Measurements from ENCODE around the gene ERGIC1.

ERGIC1 gene

DNA sequence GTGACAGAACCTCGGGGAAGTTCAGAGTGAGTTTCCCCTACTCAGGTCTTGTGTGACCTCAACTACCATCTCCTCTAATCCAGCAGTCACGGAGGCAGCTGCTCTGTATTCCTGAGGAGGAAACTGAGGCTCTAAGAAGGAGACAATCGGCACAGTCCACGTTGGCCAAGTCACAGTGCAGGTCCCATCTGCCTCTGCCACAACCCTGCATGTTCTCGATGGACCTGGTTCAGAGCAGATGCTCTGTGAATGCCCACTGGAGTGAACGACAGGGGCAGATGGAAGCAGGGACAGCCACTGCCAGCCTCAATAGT, 722 bp upstream of the ERGIC1 start:
- peak overlapping the region; percentile 93 for H3K4me3 ChIP-seq (ENCODE audit: low read length)
- H3K27ac ChIP-seq (ENCODE audit: low read length), result peak overlapping the region; percentile 83
- no peaks in the 10 kb centered on the region for H3K9me3 ChIP-seq (ENCODE audit: insufficient read depth, low read depth, low read length)
- H3K27me3 ChIP-seq (ENCODE audit: insufficient read depth, low read length), result no peaks in the 10 kb centered on the region; the same call in 1 of the 2 replicates
- H3K36me3 ChIP-seq (ENCODE audit: insufficient read depth, low read depth, low read length), result peaks cover 7% of the 10 kb centered on the region
- H3K4me1 ChIP-seq (ENCODE audit: insufficient read depth, low read length), result peaks cover 7% of the 10 kb centered on the region; the same call in 1 of the 2 replicates
- peak overlapping the region; percentile 79; the same call in 1 of the 2 replicates for H3K9ac ChIP-seq (ENCODE audit: low read depth, low read length)

DNA sequence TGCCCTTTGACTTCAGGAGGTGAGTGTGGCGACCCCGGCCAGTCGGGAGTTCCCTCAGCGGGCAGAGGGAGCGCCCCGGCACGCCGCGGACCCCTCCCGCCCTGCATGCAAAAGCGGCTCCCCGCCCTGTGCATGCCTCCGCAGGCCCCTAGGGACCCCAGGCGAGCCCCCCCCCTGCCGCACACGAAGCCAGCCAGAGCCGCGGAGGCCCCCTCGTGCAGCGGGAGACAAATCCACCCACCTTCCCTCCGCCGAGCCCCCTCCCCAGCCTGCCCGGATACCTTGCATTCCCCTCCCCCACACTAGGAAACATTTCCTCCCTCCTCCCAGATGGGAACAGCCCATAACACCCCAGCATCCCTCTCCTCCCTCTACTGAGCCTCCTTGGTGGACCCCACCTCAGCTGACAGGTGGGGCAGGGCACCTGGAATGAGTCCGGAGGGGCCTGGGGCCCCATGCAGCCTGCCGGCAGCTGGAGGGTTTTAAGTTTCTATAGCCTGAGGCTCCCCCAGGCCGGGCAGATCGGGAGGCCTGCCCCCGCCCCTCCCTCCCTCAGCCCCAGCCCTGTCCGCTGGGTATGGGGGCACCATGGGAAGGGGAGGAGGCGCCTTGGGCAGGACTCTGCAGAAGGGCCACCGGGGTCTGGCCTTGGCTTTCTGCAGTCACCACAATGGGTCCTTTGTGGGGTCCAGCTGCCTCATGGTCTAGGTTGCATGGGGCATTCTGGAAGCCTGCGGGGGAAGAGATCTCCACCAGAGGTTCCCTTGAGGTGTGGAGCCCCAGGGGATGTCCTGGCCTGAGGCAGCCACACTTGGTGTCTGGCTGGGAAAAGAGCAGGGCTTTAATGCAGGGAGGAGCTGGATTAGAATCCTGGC, 601 bp downstream of the ERGIC1 start:
- peak overlapping the region; percentile 93 for H3K4me3 ChIP-seq (ENCODE audit: low read length)
- peaks cover 12% of the 10 kb centered on the region for H3K36me3 ChIP-seq (ENCODE audit: insufficient read depth, low read depth, low read length)
- H3K9ac ChIP-seq (ENCODE audit: low read depth, low read length), result peak overlapping the region; percentile 81
- peaks cover 7% of the 10 kb centered on the region; the same call in 1 of the 2 replicates for H3K4me1 ChIP-seq (ENCODE audit: insufficient read depth, low read length)
- H3K27ac ChIP-seq (ENCODE audit: low read length), result peak overlapping the region; percentile 54
- no peaks in the 10 kb centered on the region for H3K27me3 ChIP-seq (ENCODE audit: insufficient read depth, low read length)
- H3K9me3 ChIP-seq (ENCODE audit: insufficient read depth, low read depth, low read length), result no peaks in the 10 kb centered on the region

DNA sequence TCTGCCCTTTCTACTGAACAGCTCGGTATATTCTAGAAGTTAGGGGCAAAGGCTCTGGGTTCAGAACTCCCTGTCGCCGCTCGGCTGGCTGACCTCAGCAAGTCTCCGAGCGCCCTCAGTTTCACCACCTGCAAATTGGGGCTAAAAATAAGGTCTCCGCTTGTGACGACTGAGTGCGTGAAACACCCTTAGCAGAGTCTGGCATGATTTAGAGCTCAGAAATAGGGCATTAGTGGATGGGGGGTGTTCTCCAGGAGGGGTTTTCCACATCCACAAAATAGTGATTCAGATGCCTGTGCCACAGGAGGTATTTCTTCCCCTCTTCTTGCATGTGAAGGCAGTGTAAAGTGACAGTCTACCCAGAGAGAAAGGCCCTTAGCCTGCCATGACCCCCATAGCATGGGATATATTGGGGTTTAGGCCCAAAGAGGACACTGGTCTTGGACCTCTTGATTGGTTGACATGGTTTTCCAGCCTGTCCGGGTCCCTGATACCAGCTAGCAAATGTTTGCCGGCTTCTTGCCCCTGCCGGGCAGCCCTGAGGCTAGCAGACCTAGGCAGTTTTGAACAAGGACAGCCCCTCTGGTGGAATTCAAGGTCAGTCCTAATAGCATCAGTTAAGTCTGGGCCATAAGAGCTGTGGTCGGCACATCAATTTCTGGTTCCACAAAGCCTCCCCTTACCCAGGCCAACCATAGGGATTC, 1.4 kb downstream of the ERGIC1 start:
- no peaks in the 10 kb centered on the region for H3K27me3 ChIP-seq (ENCODE audit: insufficient read depth, low read length)
- peaks cover 7% of the 10 kb centered on the region; the same call in 1 of the 2 replicates for H3K4me1 ChIP-seq (ENCODE audit: insufficient read depth, low read length)
- H3K27ac ChIP-seq (ENCODE audit: low read length), result no peak overlapping the region
- H3K9ac ChIP-seq (ENCODE audit: low read depth, low read length), result peak overlapping the region; percentile 81
- no peaks in the 10 kb centered on the region for H3K9me3 ChIP-seq (ENCODE audit: insufficient read depth, low read depth, low read length)
- H3K4me3 ChIP-seq (ENCODE audit: low read length), result peak overlapping the region; percentile 93
- peaks cover 13% of the 10 kb centered on the region for H3K36me3 ChIP-seq (ENCODE audit: insufficient read depth, low read depth, low read length)

DNA sequence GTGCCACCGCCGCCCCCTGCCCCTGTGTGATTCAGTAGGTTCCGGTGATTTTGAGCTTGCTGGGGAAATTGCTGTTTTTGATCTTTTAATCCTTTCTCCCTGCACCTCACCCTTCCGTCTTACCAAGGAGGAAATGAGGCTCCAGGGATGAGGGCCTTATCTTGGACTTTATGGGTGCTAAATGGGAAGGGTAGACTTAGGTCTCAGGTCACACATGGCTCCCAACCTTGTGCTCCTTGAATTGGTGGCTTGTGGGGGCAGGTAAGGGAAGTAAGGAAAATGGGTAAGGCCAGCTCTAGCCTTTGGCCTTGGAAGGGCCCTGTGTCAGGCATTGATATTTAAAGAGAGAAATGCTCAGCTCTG, 1.9 kb downstream of the ERGIC1 start:
- H3K36me3 ChIP-seq (ENCODE audit: insufficient read depth, low read depth, low read length), result peaks cover 13% of the 10 kb centered on the region
- H3K4me3 ChIP-seq (ENCODE audit: low read length), result no peak overlapping the region
- no peaks in the 10 kb centered on the region for H3K9me3 ChIP-seq (ENCODE audit: insufficient read depth, low read depth, low read length)
- H3K9ac ChIP-seq (ENCODE audit: low read depth, low read length), result no peak overlapping the region
- peaks cover 7% of the 10 kb centered on the region; the same call in 1 of the 2 replicates for H3K4me1 ChIP-seq (ENCODE audit: insufficient read depth, low read length)
- no peaks in the 10 kb centered on the region for H3K27me3 ChIP-seq (ENCODE audit: insufficient read depth, low read length)
- H3K27ac ChIP-seq (ENCODE audit: low read length), result no peak overlapping the region

DNA sequence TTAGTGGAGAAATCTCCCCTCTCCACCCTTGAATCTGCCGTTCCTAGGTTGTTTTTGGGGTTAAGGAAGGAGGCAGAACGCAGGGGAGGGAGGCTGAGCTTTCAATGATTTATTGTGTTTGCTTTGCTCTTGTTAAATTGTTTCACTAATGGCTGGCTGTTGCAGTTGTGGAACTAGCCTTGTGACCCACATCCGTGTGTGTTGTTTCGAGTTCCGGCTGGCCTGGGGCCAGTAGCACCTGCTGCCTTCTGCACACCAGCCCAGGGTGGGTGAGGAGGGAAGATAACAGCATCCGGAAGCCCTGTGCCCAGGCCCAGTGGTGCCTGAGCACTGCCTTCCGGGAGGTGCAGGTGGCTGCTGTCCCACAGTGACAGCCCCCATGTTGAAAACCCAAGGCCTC, 3.6 kb downstream of the ERGIC1 start:
- peaks cover 13% of the 10 kb centered on the region for H3K36me3 ChIP-seq (ENCODE audit: insufficient read depth, low read depth, low read length)

DNA sequence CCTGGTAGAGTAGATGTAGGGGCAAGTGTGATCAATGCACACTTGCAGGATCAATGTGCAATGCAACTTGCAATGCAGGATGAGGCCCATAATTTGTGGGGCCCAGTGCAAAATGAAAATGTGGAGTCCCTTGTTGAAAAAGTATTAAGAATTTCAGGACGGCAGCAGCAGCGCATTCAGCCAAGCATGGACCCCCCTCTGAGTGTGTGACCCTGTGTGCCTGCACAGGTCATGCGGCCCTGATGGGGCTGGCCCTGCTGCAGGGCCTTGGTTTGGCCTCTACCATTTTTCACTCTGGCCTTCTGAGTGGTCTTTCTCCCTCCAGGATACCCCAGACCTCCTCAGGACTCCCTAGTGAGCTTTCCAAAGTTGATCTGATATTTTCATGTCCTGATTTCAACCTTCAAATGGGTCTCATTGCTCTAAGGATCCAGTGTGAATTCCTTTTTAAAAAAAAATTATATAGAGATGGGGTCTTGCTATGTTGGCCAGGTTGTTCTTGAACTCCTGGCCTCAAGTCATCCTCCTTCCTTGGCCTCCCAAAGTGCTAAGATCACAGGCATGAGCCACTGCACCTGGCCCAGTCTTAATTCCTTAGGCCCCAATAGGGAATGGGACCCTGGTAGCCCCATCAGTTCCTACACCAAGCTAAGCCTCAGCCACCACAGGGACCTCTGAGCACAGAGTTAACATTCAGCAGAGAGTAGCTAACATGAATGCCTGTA, 4.3 kb downstream of the ERGIC1 start:
- no peak overlapping the region for H3K27ac ChIP-seq (ENCODE audit: low read length)
- peaks cover 2% of the 10 kb centered on the region; the same call in 1 of the 2 replicates for H3K4me1 ChIP-seq (ENCODE audit: insufficient read depth, low read length)
- no peak overlapping the region for H3K9ac ChIP-seq (ENCODE audit: low read depth, low read length)
- H3K9me3 ChIP-seq (ENCODE audit: insufficient read depth, low read depth, low read length), result no peaks in the 10 kb centered on the region
- no peaks in the 10 kb centered on the region for H3K27me3 ChIP-seq (ENCODE audit: insufficient read depth, low read length)
- H3K4me3 ChIP-seq (ENCODE audit: low read length), result no peak overlapping the region
- H3K36me3 ChIP-seq (ENCODE audit: insufficient read depth, low read depth, low read length), result peaks cover 13% of the 10 kb centered on the region

More for the DNA sequence above, 3.6 kb downstream of the ERGIC1 start:
- Histone ChIP-seq H3K9ac (ENCODE audit: low read depth, low read length) (no peak overlapping the region), H3K27me3 (ENCODE audit: insufficient read depth, low read length) (no peaks in the 10 kb centered on the region), H3K4me1 (ENCODE audit: insufficient read depth, low read length) (peaks cover 7% of the 10 kb centered on the region; the same call in 1 of the 2 replicates), H3K4me3 (ENCODE audit: low read length) (no peak overlapping the region), H3K27ac (ENCODE audit: low read length) (no peak overlapping the region), H3K9me3 (ENCODE audit: insufficient read depth, low read depth, low read length) (no peaks in the 10 kb centered on the region)

DNA sequence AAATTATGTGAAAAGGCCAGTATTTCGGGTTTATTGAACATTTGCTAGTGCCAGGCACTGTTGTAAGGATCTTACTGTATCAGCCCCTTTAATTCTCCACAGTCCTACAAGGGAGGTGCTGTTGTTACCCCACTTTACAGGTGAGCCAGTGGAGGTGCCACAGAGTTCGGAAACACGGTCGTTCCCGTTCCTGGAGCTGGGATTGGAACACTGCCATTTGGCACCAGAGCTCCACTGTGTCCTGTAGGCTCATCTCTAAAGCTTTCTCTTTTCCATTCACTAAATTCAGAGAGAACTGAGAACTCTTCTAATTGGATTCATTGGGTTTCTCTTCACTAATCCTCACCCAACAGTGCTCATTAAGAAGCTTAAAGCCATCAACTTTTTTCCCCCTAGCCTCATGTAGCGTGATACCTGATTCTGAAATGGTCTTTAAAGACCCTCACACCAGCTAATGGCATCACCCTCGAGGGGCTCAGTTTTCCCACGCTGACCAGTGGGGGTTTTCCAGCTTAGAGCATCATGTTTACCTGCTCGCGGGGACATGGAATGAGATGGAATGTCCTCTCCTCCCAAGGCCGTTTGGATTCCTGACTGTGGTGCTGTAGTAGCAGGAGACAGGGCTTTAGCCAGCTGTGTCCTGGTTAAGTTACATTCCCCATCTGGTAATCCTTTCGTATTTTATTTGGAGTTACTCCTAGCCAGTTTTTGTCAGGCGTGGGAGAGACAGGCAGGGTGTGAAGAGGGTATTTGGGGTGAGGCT, 5.8 kb downstream of the ERGIC1 start:
- Histone ChIP-seq H3K4me3 (ENCODE audit: low read length) (no peak overlapping the region), H3K9me3 (ENCODE audit: insufficient read depth, low read depth, low read length) (no peaks in the 10 kb centered on the region), H3K9ac (ENCODE audit: low read depth, low read length) (no peak overlapping the region), H3K4me1 (ENCODE audit: insufficient read depth, low read length) (no peaks in the 10 kb centered on the region), H3K36me3 (ENCODE audit: insufficient read depth, low read depth, low read length) (peaks cover 13% of the 10 kb centered on the region), H3K27me3 (ENCODE audit: insufficient read depth, low read length) (no peaks in the 10 kb centered on the region), H3K27ac (ENCODE audit: low read length) (no peak overlapping the region)

DNA sequence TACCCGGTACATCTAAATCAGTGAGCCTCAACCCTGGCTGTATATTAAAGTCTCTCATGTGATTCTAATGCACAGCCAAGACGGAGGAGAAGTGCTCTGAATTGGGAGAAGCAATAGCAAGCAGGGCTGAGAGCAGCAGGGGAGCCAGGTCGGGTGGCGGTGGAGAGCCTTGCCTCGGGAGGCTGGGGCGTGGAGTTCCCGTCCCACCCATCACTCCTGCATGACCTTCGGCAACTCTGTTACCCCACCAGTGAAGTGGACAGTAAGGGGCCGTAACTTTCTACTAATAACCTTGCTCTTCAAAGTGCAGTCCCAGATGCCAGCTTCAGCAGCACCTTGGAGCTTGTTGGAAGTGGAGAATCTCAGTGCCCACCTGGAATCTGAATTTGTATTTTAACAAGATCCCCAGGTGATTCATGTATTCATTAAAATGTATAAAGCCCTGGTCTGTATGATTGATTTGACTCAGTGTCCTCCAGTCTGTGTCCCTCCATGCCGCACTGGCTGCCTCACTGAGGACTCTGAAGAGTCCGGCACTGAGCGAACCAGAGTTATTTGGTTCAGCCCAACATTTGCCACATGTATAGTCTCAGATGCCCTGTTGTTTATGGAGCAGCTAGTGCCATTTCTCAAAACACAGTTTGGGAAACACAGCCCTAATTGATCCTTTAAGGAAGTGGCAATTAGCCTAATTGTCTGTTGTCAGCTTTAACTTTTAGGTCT, 6.5 kb downstream of the ERGIC1 start:
- Histone ChIP-seq H3K9ac (ENCODE audit: low read depth, low read length) (no peak overlapping the region), H3K4me3 (ENCODE audit: low read length) (no peak overlapping the region), H3K27ac (ENCODE audit: low read length) (no peak overlapping the region), H3K9me3 (ENCODE audit: insufficient read depth, low read depth, low read length) (no peaks in the 10 kb centered on the region), H3K4me1 (ENCODE audit: insufficient read depth, low read length) (no peaks in the 10 kb centered on the region), H3K27me3 (ENCODE audit: insufficient read depth, low read length) (no peaks in the 10 kb centered on the region), H3K36me3 (ENCODE audit: insufficient read depth, low read depth, low read length) (peaks cover 13% of the 10 kb centered on the region)

GRCh38 chr5:172841256-172841655, 7.2 kb downstream of the ERGIC1 start:
- Histone ChIP-seq H3K9me3 (ENCODE audit: insufficient read depth, low read depth, low read length) (no peaks in the 10 kb centered on the region), H3K9ac (ENCODE audit: low read depth, low read length) (no peak overlapping the region), H3K27me3 (ENCODE audit: insufficient read depth, low read length) (no peaks in the 10 kb centered on the region), H3K4me1 (ENCODE audit: insufficient read depth, low read length) (no peaks in the 10 kb centered on the region), H3K4me3 (ENCODE audit: low read length) (no peak overlapping the region), H3K27ac (ENCODE audit: low read length) (no peak overlapping the region), H3K36me3 (ENCODE audit: insufficient read depth, low read depth, low read length) (peaks cover 13% of the 10 kb centered on the region)

DNA sequence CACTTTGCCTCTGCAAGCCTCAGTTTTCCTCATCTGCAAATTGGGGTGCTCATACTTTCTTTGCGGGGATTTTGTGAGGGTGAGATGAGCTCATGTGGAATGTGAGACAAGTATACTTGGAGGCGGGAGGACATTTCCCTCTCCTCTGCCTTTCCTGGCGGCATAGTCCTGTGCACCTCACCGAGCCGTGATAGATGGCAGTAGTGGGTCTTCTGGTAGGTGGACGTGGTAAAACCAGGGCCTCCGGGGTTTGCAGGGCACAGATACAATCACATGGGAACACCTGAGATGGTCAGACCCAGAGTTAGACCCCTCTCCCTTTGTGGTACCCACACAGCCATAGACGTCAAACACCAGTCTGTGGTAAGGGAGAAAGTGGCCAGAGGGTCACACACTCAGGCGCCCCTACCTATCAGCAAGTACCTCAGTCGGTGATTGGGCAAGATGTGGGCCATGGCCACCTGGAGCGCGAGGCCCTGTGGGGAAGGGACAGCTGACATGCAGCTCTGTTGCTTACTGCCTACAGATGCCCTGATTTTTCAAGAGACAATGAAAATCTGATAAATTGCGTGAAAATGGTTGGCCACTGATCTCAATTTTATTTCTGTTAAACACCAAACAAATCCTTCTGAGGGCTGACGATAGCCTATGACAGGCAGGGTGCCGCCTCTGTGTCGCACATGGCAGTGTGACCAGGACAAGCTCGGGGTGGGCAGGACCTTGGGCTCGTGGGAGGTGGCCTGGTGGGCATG, 9.9 kb downstream of the ERGIC1 start:
- Histone ChIP-seq H3K4me3 (ENCODE audit: low read length) (no peak overlapping the region), H3K9me3 (ENCODE audit: insufficient read depth, low read depth, low read length) (no peaks in the 10 kb centered on the region), H3K36me3 (ENCODE audit: insufficient read depth, low read depth, low read length) (peaks cover 6% of the 10 kb centered on the region; the same call in 1 of the 2 replicates), H3K4me1 (ENCODE audit: insufficient read depth, low read length) (peaks cover 1% of the 10 kb centered on the region; the same call in 1 of the 2 replicates), H3K27me3 (ENCODE audit: insufficient read depth, low read length) (no peaks in the 10 kb centered on the region), H3K9ac (ENCODE audit: low read depth, low read length) (no peak overlapping the region), H3K27ac (ENCODE audit: low read length) (no peak overlapping the region)
